Stimulated activated effector memory CD8-positive, alpha-beta T cell treated with anti-CD3 and anti-CD28 coated beads, Interleukin-12 subunit alpha, Interleukin-12 subunit beta, amount 100 ng/mL, for 72 hours (primary cell): ENCODE measurements around the gene CMC4.

Source experiments
- ATAC-seq: fragments of 150-1000 bp; cut with Tn5 transposase; 2 replicates; pipeline ENCODE4 v1.10.0; 2021
- DNase-seq, 2 donors: peaks; one replicate each; pipeline ENCODE4 v3.0.0; 2021 to 2022; ENCODE audit warnings: low spot score in 2 of 2
- H3K27ac Mint-ChIP-seq: one replicate; pipeline ENCODE4 v1.8.0; 2022; ENCODE audit warnings: mild to moderate bottlenecking, mixed read lengths
- H3K36me3 Mint-ChIP-seq: one replicate; pipeline ENCODE4 v1.8.0; 2022; ENCODE audit warnings: mild to moderate bottlenecking, mixed read lengths
- H3K4me1 Mint-ChIP-seq: one replicate; pipeline ENCODE4 v1.8.0; 2022; ENCODE audit warnings: mixed read lengths
- H3K4me3 Mint-ChIP-seq: one replicate; pipeline ENCODE4 v1.8.0; 2022; ENCODE audit warnings: mild to moderate bottlenecking, mixed read lengths
- H3K9me3 Mint-ChIP-seq: one replicate; pipeline ENCODE4 v1.8.0; 2022; ENCODE audit warnings: mixed read lengths

The CMC4 gene

DNA sequence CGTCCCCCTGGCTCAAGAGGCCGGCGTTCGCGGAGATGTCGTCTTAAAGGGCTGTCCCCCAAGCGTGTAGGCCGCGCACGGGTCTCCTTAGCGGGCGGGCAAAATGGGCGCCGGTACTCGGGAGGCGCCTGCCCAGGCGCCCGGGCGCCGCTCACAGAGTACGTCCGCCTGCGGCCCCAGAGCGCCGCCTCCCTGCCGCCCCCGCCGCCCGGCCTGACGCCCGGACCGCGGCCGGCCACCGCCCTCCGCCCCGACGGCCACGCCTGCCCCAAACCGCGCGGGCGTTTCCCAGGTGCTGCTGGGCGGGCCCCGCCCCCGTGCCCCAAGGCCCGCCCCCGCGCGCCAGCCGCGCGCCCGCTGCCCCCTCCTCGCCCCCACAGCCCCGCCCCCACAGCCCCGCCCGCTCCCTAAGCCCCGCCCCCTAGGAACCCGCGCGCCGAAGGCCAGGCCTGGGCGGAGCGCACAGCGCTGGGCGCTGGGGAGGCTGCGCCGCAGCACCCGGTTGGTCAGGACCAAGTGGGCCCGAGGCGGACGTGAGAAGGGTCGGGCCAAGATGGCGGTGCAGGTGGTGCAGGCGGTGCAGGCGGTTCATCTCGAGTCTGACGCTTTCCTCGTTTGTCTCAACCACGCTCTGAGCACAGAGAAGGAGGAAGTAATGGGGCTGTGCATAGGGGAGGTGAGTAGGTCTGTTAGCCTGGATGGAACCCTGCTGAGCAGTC, at the start of gene CMC4, which contains the start of the genes BRCC3 and MTCP1:
TSS of gene CMC4 (minus strand) at position 162 of the 719 bp plus-strand sequence. CDS start 7,113 bp downstream, outside the sequence.
TSS of gene BRCC3 (plus strand) at position 534 of the 719 bp plus-strand sequence. CDS start at position 554, 20 bp downstream.
TSS of gene MTCP1 (minus strand) at position 162 of the 719 bp plus-strand sequence. CDS start 5,126 bp downstream, outside the sequence.
- no peaks in the 10 kb centered on the region for H3K9me3 Mint-ChIP-seq
- ATAC-seq: peak; percentile 94
- peaks cover 41% of the 10 kb centered on the region for H3K4me1 Mint-ChIP-seq
- peaks cover 49% of the 10 kb centered on the region for H3K36me3 Mint-ChIP-seq
- H3K4me3 Mint-ChIP-seq: peak within 1 kb of the TSS; percentile 83
- peak within 1 kb of the TSS; percentile 86 for H3K27ac Mint-ChIP-seq
- DNase-seq: peak; percentile 59 to 84

GRCh38 chrX:155115174-155115819, 44.4 kb upstream of the CMC4 start:
- Mint-ChIP-seq H3K9me3 (no peaks in the 10 kb centered on the region), H3K4me3 (no peak overlapping the region), H3K4me1 (no peaks in the 10 kb centered on the region), H3K27ac (no peak overlapping the region), H3K36me3 (peaks cover 32% of the 10 kb centered on the region)
- DNase-seq: no peak
- ATAC-seq: no peak

DNA sequence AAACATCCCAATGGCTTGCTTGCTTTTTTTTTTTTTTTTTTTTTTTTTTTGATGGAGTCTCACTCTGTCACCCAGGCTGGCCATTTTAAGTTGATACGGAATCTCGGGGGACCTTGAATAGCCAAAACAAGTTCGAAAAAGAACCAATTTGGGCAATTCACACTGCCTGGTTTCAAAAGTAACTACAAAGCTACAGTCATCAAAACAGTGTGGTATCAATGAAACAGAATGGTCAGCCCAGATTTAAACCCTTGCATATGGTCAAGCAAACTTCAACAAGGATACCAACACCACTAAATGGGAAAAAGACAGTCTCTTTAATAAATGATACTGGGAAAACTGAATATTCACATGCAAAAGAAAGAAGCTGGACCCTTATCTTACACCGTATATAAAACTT, 42.2 kb upstream of the CMC4 start:
- DNase-seq (no peak), ATAC-seq (no peak)
- H3K4me3 Mint-ChIP-seq: no peak overlapping the region
- H3K9me3 Mint-ChIP-seq: no peaks in the 10 kb centered on the region
- peaks cover 40% of the 10 kb centered on the region for H3K36me3 Mint-ChIP-seq
- peaks cover 6% of the 10 kb centered on the region for H3K4me1 Mint-ChIP-seq
- H3K27ac Mint-ChIP-seq: no peak overlapping the region

- Mint-ChIP-seq H3K27ac (no peak overlapping the region), H3K9me3 (no peaks in the 10 kb centered on the region), H3K4me1 (peaks cover 6% of the 10 kb centered on the region), H3K36me3 (peaks cover 44% of the 10 kb centered on the region), H3K4me3 (no peak overlapping the region)
- DNase-seq: no peak
- no peak for ATAC-seq
These were observed 41.2 kb upstream of the CMC4 start for GRCh38 chrX:155112171-155112570.

GRCh38 chrX:155108427-155108826, 37.5 kb upstream of the CMC4 start:
- DNase-seq (no peak), ATAC-seq (peak; percentile 54)
- Mint-ChIP-seq H3K9me3 (no peaks in the 10 kb centered on the region), H3K4me3 (no peak overlapping the region), H3K27ac (no peak overlapping the region), H3K4me1 (peaks cover 6% of the 10 kb centered on the region), H3K36me3 (peaks cover 57% of the 10 kb centered on the region)

DNA sequence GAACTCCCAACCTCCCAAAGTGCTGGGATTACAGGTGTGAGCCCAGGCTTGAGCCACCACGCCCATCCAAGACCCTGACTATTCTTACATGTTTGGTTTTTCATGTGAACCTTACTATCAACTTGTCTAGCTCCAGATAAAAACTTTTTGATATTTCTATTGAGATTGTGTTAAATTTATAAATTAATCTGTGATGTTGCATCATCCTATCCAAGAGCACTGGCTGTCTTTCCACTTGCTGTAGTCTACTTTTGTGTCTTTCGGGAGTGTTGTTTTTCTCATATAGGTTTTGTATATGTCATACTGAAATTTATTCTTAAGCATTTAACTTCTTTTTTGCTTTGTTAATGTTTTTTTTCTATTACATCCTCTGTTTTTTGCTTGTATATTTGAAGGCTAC, 35.0 kb upstream of the CMC4 start:
- peaks cover 6% of the 10 kb centered on the region for H3K4me1 Mint-ChIP-seq
- H3K27ac Mint-ChIP-seq: no peak overlapping the region
- ATAC-seq (no peak), DNase-seq (no peak)
- H3K4me3 Mint-ChIP-seq: no peak overlapping the region
- H3K9me3 Mint-ChIP-seq: no peaks in the 10 kb centered on the region
- peaks cover 54% of the 10 kb centered on the region for H3K36me3 Mint-ChIP-seq

DNA sequence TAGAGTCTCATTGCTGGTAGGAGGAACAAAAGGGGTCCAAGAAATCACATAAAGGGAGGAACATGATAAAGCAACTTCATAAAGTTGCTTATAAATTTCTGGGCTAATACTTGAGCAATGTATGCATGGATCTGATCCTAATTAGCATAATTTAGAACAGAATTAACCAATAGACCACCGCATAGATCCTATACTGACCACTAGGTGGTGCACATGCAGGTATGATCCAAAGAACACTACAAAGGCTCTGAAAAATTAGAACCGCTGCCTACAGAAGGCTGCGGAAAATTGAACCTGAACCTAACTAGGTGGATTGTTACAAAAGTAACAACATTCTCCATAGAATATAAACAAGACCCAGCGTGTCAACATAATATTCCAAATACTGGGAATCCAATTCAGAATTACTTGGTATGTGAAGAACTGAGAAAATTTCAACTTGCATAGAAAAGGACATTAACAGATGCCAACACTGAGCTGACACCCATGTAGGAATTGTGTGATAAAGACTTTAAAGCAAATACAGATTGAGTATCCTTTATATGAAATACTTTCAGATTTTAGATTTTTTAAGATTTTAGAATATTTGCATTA, 23.6 kb upstream of the CMC4 start:
- H3K36me3 Mint-ChIP-seq: peaks cover 73% of the 10 kb centered on the region
- H3K27ac Mint-ChIP-seq: no peak overlapping the region
- no peak overlapping the region for H3K4me3 Mint-ChIP-seq
- H3K4me1 Mint-ChIP-seq: peaks cover under 1% of the 10 kb centered on the region
- no peaks in the 10 kb centered on the region for H3K9me3 Mint-ChIP-seq
- DNase-seq: no peak
- ATAC-seq: no peak

DNA sequence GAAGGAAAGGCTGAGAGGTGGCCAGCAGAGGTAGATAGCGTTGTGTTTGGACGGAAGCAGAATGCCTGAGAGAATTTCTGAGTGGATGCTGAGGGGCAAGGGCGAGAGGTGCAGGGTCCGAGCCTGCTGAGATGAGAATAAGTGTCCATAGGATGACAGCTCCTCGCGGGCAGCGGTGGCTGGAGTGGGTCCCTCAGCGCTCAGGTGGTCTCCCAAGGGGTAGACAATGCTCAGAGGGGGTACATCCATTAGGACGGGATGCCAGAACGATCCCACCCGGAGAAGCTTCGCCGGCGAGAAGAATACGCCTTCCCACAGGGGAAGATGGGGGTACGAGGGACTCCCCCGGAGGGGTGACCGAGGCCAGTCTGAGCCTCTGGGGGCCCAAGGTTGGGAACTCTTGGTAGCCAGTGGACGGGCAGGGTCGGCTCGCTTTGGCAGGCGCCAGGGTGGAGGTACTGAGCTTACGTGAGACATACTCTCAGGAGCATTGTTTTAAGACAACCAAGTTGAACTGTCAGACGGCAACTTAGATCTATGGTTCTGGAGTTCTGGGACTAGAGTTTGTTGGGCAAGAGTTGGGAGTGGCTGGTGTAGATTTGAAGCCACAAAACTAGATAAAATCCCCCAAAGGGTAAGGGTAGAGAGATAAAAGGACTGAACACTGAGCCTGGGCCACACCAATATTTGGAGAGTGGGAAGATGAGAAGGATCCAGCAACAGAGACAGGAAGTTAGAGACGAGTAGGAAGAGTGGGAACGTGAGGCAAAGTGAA, 16.2 kb upstream of the CMC4 start:
- ATAC-seq: no peak
- Mint-ChIP-seq H3K4me3 (no peak overlapping the region), H3K9me3 (no peaks in the 10 kb centered on the region), H3K27ac (no peak overlapping the region), H3K36me3 (peaks cover 57% of the 10 kb centered on the region), H3K4me1 (peaks cover 5% of the 10 kb centered on the region)
- no peak for DNase-seq

DNA sequence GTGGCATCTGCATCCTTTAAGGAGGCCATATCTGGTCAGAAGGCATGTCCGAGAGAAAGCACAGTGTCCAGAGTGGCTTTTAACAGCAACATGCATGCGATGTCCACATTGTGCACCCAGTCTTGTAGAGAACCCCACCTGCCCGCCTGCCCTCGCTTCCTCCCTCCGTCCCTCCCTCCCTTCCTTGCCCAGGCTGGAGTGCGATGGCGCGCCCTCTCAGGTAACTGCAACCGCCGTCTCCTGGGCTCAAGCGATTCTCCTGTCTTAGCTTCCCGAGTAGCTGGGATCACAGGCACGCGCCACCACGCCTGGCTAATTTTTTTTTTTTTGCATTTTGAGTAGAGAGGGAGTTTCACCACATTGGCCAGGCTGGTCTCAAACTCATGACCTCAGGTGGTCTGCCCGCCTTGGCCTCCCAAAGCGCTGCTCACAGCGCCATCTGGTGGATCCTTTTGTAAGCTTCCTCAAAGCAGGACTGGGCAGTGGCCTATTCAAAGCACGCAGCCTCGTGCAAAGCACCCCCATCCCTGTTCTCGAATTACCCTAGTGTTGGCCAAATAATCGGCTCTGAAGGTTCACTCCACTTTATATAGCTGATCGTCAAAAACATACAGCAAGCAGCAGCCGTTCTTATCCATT, 15.4 kb upstream of the CMC4 start:
- peaks cover 5% of the 10 kb centered on the region for H3K4me1 Mint-ChIP-seq
- H3K27ac Mint-ChIP-seq: no peak overlapping the region
- peaks cover 53% of the 10 kb centered on the region for H3K36me3 Mint-ChIP-seq
- ATAC-seq (peak; percentile 51), DNase-seq (peak in 1 of 2 donors; percentile 14)
- no peaks in the 10 kb centered on the region for H3K9me3 Mint-ChIP-seq
- H3K4me3 Mint-ChIP-seq: no peak overlapping the region

GRCh38 chrX:155071694-155072280, 851 bp upstream of the CMC4 start:
- Mint-ChIP-seq H3K36me3 (peaks cover 55% of the 10 kb centered on the region), H3K27ac (peak overlapping the region; percentile 86), H3K4me1 (peaks cover 41% of the 10 kb centered on the region), H3K4me3 (peak overlapping the region; percentile 83), H3K9me3 (no peaks in the 10 kb centered on the region)
- DNase-seq (no peak), ATAC-seq (no peak)

- Mint-ChIP-seq H3K9me3 (no peaks in the 10 kb centered on the region), H3K4me3 (peak overlapping the region; percentile 83), H3K36me3 (peaks cover 43% of the 10 kb centered on the region), H3K4me1 (peaks cover 42% of the 10 kb centered on the region), H3K27ac (peak overlapping the region; percentile 86)
- no peak for DNase-seq
- peak; percentile 11 for ATAC-seq
These were observed 317 bp downstream of the CMC4 start for GRCh38 chrX:155070663-155070974.

DNA sequence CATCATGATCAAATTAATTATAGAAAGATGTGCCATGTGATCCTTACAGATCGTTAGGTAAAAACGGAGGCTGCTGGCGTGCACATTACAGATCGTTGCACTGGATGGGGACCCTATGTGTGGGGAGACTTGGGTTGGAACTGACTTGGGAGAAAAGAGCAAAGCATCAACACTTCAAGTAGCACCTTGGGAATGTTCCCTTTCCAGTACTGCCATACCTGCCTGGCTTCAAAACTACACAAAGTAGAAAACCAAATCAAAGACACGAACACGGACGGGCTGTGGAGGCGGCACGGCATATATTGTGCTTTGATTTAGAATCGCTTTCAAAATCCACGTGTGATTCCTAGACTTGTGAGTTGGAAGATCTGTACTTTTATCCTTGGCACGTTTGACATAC, 898 bp downstream of the CMC4 start:
- Mint-ChIP-seq H3K9me3 (no peaks in the 10 kb centered on the region), H3K4me1 (peaks cover 42% of the 10 kb centered on the region), H3K4me3 (peak overlapping the region; percentile 83), H3K36me3 (peaks cover 38% of the 10 kb centered on the region), H3K27ac (peak overlapping the region; percentile 86)
- DNase-seq (no peak), ATAC-seq (no peak)

- peaks cover 39% of the 10 kb centered on the region for H3K4me1 Mint-ChIP-seq
- no peak for DNase-seq
- ATAC-seq: no peak
- H3K36me3 Mint-ChIP-seq: peaks cover 31% of the 10 kb centered on the region
- H3K27ac Mint-ChIP-seq: peak overlapping the region; percentile 86
- peak overlapping the region; percentile 83 for H3K4me3 Mint-ChIP-seq
- H3K9me3 Mint-ChIP-seq: no peaks in the 10 kb centered on the region
These were observed 1.5 kb downstream of the CMC4 start for GRCh38 chrX:155069414-155069813.

- ATAC-seq: no peak
- Mint-ChIP-seq H3K4me3 (peak overlapping the region; percentile 45), H3K9me3 (no peaks in the 10 kb centered on the region), H3K4me1 (peaks cover 26% of the 10 kb centered on the region), H3K36me3 (peaks cover 25% of the 10 kb centered on the region), H3K27ac (no peak overlapping the region)
- no peak for DNase-seq
These were observed 2.8 kb downstream of the CMC4 start for GRCh38 chrX:155068165-155068564.
